ENCODE data around the gene CD300LD. TPM values are rescaled to one million over a fixed set of nuclear protein-coding genes. Genes with fewer than 3 reads are reported as not detected.
"Not testable (repeated sequence)": the region's sequence is repeated elsewhere in the genome, so short reads cannot be mapped to it uniquely, and the experiment has no call there.

Gene CD300LD
- total RNA-seq, 6 donors from 2014 or later, result not detected

DNA sequence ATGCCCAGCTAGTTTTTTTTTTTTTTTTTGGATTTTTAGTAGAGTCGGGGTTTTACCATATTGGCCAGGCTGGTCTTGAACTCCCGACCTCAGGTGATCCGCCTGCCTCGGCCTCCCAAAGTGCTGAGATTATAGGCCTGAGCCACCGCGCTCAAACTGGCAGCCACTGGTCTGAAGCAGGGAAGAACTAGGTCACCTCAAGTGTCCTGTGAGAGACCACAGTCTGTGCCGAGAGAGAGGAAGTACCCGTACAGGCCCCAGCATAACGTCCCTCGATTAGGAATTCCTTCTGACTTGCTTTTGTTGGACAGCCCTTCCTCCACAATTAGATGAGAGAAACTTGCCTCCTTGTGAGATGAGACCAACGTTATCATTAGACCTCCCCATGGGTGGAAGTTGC, 45.2 kb upstream of the CD300LD start:
- Histone ChIP-seq H3K9me3 (no peaks in the 10 kb centered on the region), H3K4me1 (peaks cover 2 to 12% (median 8%) of the 10 kb centered on the region in 4 donors), H3K27ac (no peak overlapping the region), H3K27me3 (no peaks in the 10 kb centered on the region), H3K4me3 (no peak overlapping the region), H3K36me3 (no peaks in the 10 kb centered on the region)
- ATAC-seq (ENCODE audit: low FRiP score in 2 of 2) (no peak), DNase-seq (peak in 1 of 2 donors; percentile 41)
- WGBS, 2 donors, result 45 to 53% methylated on average over 11 of the region's 11 CpGs
- TF ChIP-seq, protein P1, sequence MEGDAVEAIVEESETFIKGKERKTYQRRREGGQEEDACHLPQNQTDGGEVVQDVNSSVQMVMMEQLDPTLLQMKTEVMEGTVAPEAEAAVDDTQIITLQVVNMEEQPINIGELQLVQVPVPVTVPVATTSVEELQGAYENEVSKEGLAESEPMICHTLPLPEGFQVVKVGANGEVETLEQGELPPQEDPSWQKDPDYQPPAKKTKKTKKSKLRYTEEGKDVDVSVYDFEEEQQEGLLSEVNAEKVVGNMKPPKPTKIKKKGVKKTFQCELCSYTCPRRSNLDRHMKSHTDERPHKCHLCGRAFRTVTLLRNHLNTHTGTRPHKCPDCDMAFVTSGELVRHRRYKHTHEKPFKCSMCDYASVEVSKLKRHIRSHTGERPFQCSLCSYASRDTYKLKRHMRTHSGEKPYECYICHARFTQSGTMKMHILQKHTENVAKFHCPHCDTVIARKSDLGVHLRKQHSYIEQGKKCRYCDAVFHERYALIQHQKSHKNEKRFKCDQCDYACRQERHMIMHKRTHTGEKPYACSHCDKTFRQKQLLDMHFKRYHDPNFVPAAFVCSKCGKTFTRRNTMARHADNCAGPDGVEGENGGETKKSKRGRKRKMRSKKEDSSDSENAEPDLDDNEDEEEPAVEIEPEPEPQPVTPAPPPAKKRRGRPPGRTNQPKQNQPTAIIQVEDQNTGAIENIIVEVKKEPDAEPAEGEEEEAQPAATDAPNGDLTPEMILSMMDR (IDR thresholded peaks at IDR 0.05), result no peak
- no peak for TF ChIP-seq POLR2A (IDR thresholded peaks at IDR 0.05)
- no peak for TF ChIP-seq EP300 (IDR thresholded peaks at IDR 0.05)
- no peak for TF ChIP-seq POLR2AphosphoS5 (IDR thresholded peaks at IDR 0.05)

DNA sequence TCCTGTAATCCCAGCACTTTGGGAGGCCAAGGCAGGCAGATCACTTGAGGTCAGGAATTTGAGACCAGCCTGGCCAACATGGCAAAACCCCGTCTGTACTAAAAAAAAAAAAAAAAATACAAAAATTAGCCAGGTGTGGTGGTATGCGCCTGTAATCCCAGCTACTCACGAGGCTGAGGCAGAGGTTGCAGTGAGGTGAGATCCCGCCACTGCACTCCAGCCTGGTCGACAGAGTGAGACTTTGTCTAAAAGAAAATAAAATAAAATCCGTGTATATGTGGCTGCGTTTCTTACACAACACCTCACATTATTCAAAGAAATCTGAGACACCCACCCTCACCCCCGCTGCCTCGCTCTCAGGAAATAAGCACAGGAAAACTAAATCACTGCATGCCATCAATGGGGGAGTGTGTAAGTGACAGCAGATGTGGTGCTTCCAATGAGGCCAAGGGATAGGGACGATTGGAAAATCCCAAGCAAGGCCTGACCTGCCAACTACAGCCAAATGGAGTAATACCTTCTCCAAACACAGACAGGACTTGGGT, 44.5 kb upstream of the CD300LD start:
- not testable (repeated sequence) for ATAC-seq (ENCODE audit: low FRiP score in 2 of 2); DNase-seq; H3K9me3 ChIP-seq; H3K4me3 ChIP-seq; H3K27me3 ChIP-seq; H3K27ac ChIP-seq; H3K36me3 ChIP-seq
- H3K4me1 ChIP-seq, result peaks cover 4 to 18% (median 8%) of the 10 kb centered on the region in 4 donors
- 71 to 75% methylated on average over 10 of the region's 10 CpGs for WGBS, 2 donors

DNA sequence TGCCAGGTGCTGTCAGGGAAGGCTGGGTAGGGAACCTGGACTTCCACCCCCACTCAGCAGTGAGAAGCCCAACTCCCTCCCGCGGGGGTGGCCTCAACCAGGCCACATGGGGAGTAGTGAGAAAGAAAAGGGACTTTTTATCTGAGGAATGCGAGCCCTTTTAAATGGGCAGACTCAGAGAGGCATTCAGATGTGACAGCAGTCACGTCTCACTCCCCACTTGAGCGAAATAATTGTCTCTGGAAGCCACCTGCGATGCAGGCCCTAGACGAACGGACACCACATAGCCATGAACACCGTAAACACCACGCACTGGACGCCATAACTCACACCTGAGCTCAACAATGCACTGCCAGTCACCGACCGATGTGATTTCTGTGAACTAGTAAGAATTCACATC, 43.3 kb upstream of the CD300LD start:
- H3K4me3 ChIP-seq, result no peak overlapping the region
- ATAC-seq (ENCODE audit: low FRiP score in 2 of 2) (no peak), DNase-seq (no peak)
- H3K27me3 ChIP-seq, result no peaks in the 10 kb centered on the region
- TF ChIP-seq POLR2AphosphoS5 (IDR thresholded peaks at IDR 0.05) (no peak), EP300 (IDR thresholded peaks at IDR 0.05) (no peak), POLR2A (IDR thresholded peaks at IDR 0.05) (no peak)
- TF ChIP-seq, protein P1 (IDR thresholded peaks at IDR 0.05), result no peak
- no peaks in the 10 kb centered on the region for H3K9me3 ChIP-seq
- peaks cover 4 to 18% (median 6%) of the 10 kb centered on the region in 4 donors for H3K4me1 ChIP-seq
- no peaks in the 10 kb centered on the region for H3K36me3 ChIP-seq
- 23 to 64% methylated on average over 5 to 13 of the region's 13 CpGs for WGBS, 2 donors
- no peak overlapping the region for H3K27ac ChIP-seq

DNA sequence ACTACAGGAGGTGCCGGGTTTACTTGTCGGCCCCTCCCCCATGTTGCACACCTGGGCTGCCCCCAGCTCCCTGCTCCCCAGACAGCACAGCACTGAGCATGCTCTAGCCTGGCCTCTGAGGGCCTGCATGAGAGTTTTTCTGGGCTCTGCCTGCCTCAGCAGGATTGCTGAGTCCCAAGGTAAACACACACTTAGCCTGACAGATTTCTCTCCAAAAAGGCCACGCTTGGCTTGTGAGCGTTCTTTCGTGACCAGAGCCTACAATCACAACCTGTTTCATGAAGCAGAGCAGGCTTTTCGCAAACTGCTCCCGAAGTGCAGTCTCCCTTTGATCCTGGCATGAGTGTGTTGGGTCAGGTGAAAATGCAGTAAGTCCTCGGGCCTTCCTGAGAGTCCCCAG, 41.2 kb upstream of the CD300LD start:
- 80 to 83% methylated on average over 2 to 8 of the region's 8 CpGs for WGBS, 2 donors
- ATAC-seq (ENCODE audit: low FRiP score in 2 of 2) (no peak), DNase-seq (no peak)
- H3K27ac ChIP-seq, result no peak overlapping the region
- no peak for TF ChIP-seq POLR2A (IDR thresholded peaks at IDR 0.05)
- TF ChIP-seq, protein P1 (IDR thresholded peaks at IDR 0.05), result no peak
- no peak for TF ChIP-seq POLR2AphosphoS5 (IDR thresholded peaks at IDR 0.05)
- H3K27me3 ChIP-seq, result no peaks in the 10 kb centered on the region
- no peak overlapping the region for H3K4me3 ChIP-seq
- H3K9me3 ChIP-seq, result no peaks in the 10 kb centered on the region
- H3K4me1 ChIP-seq, result peaks cover 0 to 8% (median 4%) of the 10 kb centered on the region in 4 donors
- H3K36me3 ChIP-seq, result no peaks in the 10 kb centered on the region

DNA sequence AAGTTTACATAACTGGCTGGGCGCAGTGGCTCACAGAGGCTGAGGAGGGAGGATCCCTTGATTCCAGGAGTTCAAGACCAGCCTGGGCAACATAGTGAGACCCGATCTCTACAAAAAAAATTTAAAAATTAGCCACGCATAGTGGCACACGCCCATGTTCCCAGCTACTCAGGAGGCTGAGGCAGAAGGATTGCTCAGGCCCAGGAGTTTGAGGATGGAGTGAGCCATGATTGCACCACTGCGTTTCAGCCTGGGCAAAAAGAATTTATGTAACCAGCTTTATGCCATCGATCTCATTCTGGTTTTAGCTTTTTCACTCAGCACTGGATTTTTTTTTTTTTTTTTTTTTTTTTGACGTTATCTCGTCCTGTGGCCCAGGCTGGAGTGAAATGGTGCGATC, 40.5 kb upstream of the CD300LD start:
- WGBS, 2 donors, result 83 to 84% methylated on average over 9 of the region's 9 CpGs
- no peak for DNase-seq
- Histone ChIP-seq H3K27ac (no peak overlapping the region), H3K27me3 (no peaks in the 10 kb centered on the region), H3K36me3 (no peaks in the 10 kb centered on the region), H3K4me1 (peaks cover 0 to 8% (median 2%) of the 10 kb centered on the region in 4 donors), H3K4me3 (no peak overlapping the region), H3K9me3 (no peaks in the 10 kb centered on the region)
- no peak for ATAC-seq (ENCODE audit: low FRiP score in 2 of 2)
- TF ChIP-seq, protein P1 (IDR thresholded peaks at IDR 0.05), result no peak
- TF ChIP-seq EP300 (IDR thresholded peaks at IDR 0.05) (no peak), POLR2AphosphoS5 (IDR thresholded peaks at IDR 0.05) (no peak), POLR2A (IDR thresholded peaks at IDR 0.05) (no peak)

Data from upper lobe of left lung (tissue), 6 donors.